ENCODE data around the gene EXOC4.

- TF ChIP-seq GATA3 (IDR thresholded peaks at IDR 0.05; ENCODE audit: low read depth, low read length): no peak
- no peak for TF ChIP-seq GATA2 (IDR thresholded peaks at IDR 0.05; ENCODE audit: low read depth, low read length)
Measured at GRCh38 chr7:133203490-133203889, 49.4 kb upstream of the EXOC4 start.

All from SH-SY5Y (cell line).